GM06990 (cell line): ENCODE measurements around the gene FUBP3.

ENCODE experiments used
- DNase-seq: peaks from one replicate; pipeline ENCODE4 v3.0.0-alpha.2; 2011; ENCODE audit not compliant: insufficient read length; ENCODE audit errors: extremely low read depth
- H3K27me3 ChIP-seq: replicated peaks from 2 replicates; pipeline ENCODE4 v1.6.0; 2011; ENCODE audit warnings: low read length; ENCODE audit not compliant: control insufficient read depth, insufficient read depth
- H3K36me3 ChIP-seq: 2 replicates; pipeline ENCODE4 v1.5.1; 2011; ENCODE audit warnings: low read length; ENCODE audit not compliant: control insufficient read depth, insufficient read depth
- H3K4me3 ChIP-seq: replicated peaks from 2 replicates; pipeline ENCODE4 v1.5.1; 2011; ENCODE audit warnings: low read depth, mild to moderate bottlenecking, control low read depth, low read length
- TF ChIP-seq, protein P1 (sequence below): IDR thresholded peaks from 2 replicates; pipeline ENCODE4 v1.5.1; 2011; ENCODE audit warnings: low read length, control low read depth, mild to moderate bottlenecking, inconsistent platforms; ENCODE audit not compliant: insufficient read depth, poor library complexity, severe bottlenecking

The FUBP3 gene

DNA sequence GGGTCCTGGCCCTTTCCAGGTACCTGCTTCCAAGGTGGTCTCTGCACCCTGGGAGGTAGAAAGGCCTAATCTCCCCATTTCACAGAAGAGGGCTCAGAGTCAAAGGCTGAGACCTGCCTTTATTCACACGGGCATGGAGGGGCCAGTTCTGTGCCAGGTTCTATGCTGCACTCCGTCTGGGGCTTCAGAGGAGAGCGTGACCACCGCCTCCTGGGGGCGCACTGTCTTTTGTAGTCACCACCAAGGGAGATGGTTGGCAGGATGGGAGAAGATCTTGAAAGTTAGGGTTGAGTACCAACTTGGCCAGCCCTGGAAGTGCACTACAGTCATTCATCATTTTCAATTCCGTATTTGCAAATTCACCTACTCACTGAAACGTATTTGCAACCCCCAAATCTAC lies 61.3 kb downstream of the FUBP3 start:
- TF ChIP-seq, protein P1, sequence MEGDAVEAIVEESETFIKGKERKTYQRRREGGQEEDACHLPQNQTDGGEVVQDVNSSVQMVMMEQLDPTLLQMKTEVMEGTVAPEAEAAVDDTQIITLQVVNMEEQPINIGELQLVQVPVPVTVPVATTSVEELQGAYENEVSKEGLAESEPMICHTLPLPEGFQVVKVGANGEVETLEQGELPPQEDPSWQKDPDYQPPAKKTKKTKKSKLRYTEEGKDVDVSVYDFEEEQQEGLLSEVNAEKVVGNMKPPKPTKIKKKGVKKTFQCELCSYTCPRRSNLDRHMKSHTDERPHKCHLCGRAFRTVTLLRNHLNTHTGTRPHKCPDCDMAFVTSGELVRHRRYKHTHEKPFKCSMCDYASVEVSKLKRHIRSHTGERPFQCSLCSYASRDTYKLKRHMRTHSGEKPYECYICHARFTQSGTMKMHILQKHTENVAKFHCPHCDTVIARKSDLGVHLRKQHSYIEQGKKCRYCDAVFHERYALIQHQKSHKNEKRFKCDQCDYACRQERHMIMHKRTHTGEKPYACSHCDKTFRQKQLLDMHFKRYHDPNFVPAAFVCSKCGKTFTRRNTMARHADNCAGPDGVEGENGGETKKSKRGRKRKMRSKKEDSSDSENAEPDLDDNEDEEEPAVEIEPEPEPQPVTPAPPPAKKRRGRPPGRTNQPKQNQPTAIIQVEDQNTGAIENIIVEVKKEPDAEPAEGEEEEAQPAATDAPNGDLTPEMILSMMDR: no peak
- H3K36me3 ChIP-seq: peaks cover 7% of the 10 kb centered on the region
- DNase-seq: no peak
- H3K27me3 ChIP-seq: no peaks in the 10 kb centered on the region
- H3K4me3 ChIP-seq: no peak overlapping the region

DNA sequence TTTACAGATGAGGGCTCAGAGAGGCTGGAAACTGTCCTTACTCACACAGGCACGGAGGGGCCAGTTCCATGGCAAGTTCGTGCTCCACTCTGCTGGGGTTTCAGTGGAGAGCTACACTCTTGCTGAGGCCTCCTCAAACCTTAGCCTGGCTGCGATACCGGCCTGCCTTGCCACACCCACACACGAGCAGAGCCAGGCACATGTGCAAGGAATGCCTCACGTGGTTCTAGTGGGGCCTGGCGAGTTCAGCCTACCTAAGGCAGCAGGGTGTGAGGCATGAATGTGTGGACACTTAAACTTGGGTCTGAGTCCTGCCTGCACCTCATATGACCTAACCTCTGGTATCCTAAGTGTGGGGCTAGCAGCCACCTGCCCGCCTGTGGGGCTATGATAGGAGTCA lies 63.5 kb downstream of the FUBP3 start:
- TF ChIP-seq, protein P1: no peak
- Histone ChIP-seq H3K36me3 (no peaks in the 10 kb centered on the region; the same call in 1 of the 2 replicates), H3K27me3 (no peaks in the 10 kb centered on the region), H3K4me3 (no peak overlapping the region)
- DNase-seq: no peak

DNA sequence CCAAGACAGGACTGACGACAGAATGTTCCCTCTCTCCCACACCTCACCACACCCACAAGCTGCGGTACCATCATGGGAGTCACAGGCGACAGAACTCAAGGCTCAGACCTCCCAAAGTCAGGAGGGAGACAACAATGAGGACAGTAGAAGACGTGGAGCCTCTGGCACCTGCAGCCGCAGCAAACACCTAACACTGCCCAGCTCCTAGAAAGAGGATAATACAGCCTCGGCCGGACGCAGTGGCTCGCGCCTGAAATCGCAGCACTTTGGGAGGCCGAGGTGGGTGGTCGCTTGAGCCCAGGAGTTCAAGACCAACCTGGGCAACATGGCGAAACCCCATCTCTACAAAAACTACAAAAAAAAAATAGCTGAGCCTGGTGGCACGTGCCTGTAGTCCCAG lies 71.8 kb downstream of the FUBP3 start:
- no peak for DNase-seq
- TF ChIP-seq, protein P1: no peak
- H3K27me3 ChIP-seq: no peaks in the 10 kb centered on the region; the same call in 1 of the 2 replicates
- H3K4me3 ChIP-seq: no peak overlapping the region
- no peaks in the 10 kb centered on the region for H3K36me3 ChIP-seq

DNA sequence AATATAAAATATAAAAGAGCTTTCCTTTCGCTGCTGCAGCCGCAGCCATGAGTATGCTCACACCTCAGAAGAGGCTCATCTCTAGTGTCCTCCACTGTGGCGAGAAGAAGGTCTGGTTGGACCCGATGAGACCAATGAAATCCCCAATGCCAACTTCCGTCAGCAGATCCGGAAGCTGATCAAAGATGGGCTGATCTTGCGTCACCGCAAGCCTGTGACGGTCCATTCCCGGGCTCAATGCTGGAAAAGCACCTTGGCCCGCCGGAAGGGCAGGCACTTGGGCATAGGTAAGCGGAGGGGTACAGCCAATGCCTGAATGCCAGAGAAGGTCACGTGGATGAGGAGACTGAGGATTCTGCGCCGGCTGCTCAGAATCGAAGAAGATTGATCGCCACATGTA lies 72.4 kb downstream of the FUBP3 start:
- TF ChIP-seq, protein P1: no peak
- H3K27me3 ChIP-seq: no peaks in the 10 kb centered on the region; the same call in 1 of the 2 replicates
- no peak overlapping the region for H3K4me3 ChIP-seq
- H3K36me3 ChIP-seq: no peaks in the 10 kb centered on the region
- no peak for DNase-seq

DNA sequence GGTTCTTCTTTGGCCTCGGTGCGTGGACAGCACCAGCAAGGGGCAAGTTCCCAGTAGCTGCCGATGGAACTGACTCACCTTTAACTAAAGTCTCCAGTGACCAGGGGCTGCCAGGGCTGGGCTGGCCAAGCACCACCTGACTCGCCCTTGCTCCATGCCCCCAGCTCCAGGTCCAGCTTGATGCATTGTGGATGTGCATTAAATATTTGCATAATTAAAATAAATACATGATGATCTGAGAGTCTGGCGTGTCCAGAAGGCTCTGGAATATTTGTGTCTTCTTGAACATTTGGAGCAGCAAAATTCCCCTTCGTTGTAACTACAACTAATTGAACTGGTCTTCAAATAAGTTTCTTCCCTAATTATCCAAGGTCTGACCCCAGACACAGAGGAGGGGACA lies 75.5 kb downstream of the FUBP3 start:
- no peak overlapping the region for H3K4me3 ChIP-seq
- TF ChIP-seq, protein P1: no peak
- H3K36me3 ChIP-seq: no peaks in the 10 kb centered on the region
- no peaks in the 10 kb centered on the region; the same call in 1 of the 2 replicates for H3K27me3 ChIP-seq
- no peak for DNase-seq
